ENCODE results near the gene MANSC4.

MANSC4 gene

GRCh38 chr12:27820564-27820963 is 40.5 kb upstream of the MANSC4 start:
- TF ChIP-seq, protein P1, sequence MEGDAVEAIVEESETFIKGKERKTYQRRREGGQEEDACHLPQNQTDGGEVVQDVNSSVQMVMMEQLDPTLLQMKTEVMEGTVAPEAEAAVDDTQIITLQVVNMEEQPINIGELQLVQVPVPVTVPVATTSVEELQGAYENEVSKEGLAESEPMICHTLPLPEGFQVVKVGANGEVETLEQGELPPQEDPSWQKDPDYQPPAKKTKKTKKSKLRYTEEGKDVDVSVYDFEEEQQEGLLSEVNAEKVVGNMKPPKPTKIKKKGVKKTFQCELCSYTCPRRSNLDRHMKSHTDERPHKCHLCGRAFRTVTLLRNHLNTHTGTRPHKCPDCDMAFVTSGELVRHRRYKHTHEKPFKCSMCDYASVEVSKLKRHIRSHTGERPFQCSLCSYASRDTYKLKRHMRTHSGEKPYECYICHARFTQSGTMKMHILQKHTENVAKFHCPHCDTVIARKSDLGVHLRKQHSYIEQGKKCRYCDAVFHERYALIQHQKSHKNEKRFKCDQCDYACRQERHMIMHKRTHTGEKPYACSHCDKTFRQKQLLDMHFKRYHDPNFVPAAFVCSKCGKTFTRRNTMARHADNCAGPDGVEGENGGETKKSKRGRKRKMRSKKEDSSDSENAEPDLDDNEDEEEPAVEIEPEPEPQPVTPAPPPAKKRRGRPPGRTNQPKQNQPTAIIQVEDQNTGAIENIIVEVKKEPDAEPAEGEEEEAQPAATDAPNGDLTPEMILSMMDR (IDR thresholded peaks at IDR 0.05) = no peak

- TF ChIP-seq, protein P1 (IDR thresholded peaks at IDR 0.05) = no peak
Observed at GRCh38 chr12:27818401-27818918, 38.4 kb upstream of the MANSC4 start.

GRCh38 chr12:27817766-27818165 is 37.7 kb upstream of the MANSC4 start:
- TF ChIP-seq, protein P1 (IDR thresholded peaks at IDR 0.05) = no peak

DNA sequence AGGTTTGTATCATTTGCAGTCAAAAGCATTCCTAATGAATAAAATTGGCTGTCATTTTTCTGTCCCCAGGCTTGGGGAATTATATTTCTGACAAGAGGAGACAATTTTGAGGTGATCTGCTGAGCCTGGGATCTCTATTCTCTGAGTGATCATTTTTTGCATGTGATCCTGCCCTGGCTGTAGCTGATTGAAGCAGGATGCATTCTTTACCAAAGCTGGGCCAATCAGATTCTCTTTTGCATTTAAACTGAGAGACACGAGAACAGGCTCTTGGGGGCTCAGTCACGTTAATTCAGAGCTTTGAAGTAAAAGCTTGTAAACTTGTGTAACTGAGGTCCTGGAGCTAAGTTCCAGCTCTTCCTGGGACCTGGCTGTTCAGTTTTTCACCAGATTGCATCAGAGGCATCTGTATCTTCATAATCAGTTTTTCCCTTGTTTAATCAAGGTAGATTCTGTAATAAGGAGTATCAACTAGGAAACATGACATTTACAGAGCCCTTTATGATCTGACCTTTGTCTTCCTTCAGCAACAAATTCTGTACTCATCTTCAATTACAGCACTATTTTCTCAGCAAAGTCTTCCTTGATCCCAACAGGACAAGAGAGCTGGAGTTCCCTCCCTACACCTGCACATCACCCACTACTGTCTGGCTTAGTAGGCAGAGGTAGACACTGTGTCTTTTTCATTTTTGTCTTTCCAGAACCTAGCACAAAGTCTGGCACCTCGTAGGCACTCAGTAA is 35.0 kb upstream of the MANSC4 start:
- TF ChIP-seq, protein P1 (IDR thresholded peaks at IDR 0.05) = no peak

GRCh38 chr12:27814411-27814810 is 34.4 kb upstream of the MANSC4 start:
- TF ChIP-seq, protein P1 (IDR thresholded peaks at IDR 0.05) = no peak

DNA sequence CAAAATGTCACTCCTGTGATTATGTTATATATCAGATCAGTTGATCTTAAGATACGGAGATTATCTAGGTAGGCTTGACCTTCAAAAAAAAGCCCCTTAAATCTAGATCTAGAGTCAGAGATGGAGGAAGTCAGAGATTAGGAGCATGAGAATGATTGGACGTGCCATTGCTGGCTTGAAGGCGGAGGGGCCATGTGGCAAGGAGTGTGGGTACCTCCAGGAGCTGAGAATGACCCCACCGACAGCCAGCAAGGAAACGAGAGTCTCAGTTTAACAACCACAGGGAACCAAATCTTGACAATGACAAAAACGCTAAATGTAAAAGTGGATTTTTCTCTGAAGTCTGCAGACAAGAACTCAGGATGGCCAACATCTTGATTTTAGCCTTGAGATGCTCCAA is 32.5 kb upstream of the MANSC4 start:
- TF ChIP-seq, protein P1 (IDR thresholded peaks at IDR 0.05) = no peak

- TF ChIP-seq, protein P1 (IDR thresholded peaks at IDR 0.05) = no peak
Observed at GRCh38 chr12:27810756-27811155, 30.7 kb upstream of the MANSC4 start.

All from LNCAP (cell line).